WTC11 (cell line): ENCODE results near the gene KCNIP3. TPM values are rescaled to one million over a fixed set of nuclear protein-coding genes. Genes with fewer than 3 reads are reported as not detected.

ENCODE experiments used
- ATAC-seq: fragments of 200-7000 bp; cut with Tn5 transposase; 2 replicates; pipeline ENCODE4 v1.10.0; 2021; ENCODE audit warnings: mild to moderate bottlenecking, moderate library complexity
- CTCF ChIA-PET: fragments of 300-600 bp; sonication (Branson Sonifier 250); formaldehyde crosslinking; loops from one replicate; lab custom pipeline; 2021; ENCODE audit warnings: antibody characterized with exemption; lab: Charles Lee
- POLR2A ChIA-PET: fragments of 350-600 bp; sonication (Branson Sonifier 250); formaldehyde crosslinking; loops from one replicate; lab custom pipeline; 2021; ENCODE audit warnings: antibody characterized with exemption; lab: Charles Lee
- DNase-seq: peaks from one replicate; pipeline ENCODE4 v3.0.0; 2021; ENCODE audit warnings: low spot score
- H3K27ac Mint-ChIP-seq: 2 replicates; pipeline ENCODE4 v1.8.0; 2021; ENCODE audit warnings: mixed read lengths
- H3K27me3 Mint-ChIP-seq: 2 replicates; pipeline ENCODE4 v1.8.0; 2021; ENCODE audit warnings: low read depth, mild to moderate bottlenecking, moderate library complexity, mixed read lengths
- H3K36me3 Mint-ChIP-seq: 2 replicates; pipeline ENCODE4 v1.8.0; 2021; ENCODE audit warnings: mixed read lengths
- H3K4me1 Mint-ChIP-seq: 2 replicates; pipeline ENCODE4 v1.8.0; 2022; ENCODE audit warnings: mixed read lengths
- H3K4me3 Mint-ChIP-seq: 2 replicates; pipeline ENCODE4 v1.8.0; 2021; ENCODE audit warnings: mild to moderate bottlenecking, moderate library complexity, mixed read lengths
- H3K9me3 Mint-ChIP-seq: 2 replicates; pipeline ENCODE4 v1.8.0; 2021; ENCODE audit warnings: mixed read lengths
- ELF4 ChIP-seq: sonication (generic); formaldehyde crosslinking; IDR thresholded peaks from 2 replicates; pipeline ENCODE4 v1.8.1; 2022; ENCODE audit warnings: low read depth, mild to moderate bottlenecking, moderate library complexity, missing genetic modification reagents
- ETV6 ChIP-seq: sonication (generic); formaldehyde crosslinking; IDR thresholded peaks from 2 replicates; pipeline ENCODE4 v1.8.1; 2022; ENCODE audit warnings: mild to moderate bottlenecking, missing genetic modification reagents
- GTF2I ChIP-seq: fragments of 250-450 bp; sonication (Bioruptor Pico); conservative IDR thresholded peaks from 2 replicates; pipeline ENCODE4 v1.4.0; 2021; ENCODE audit warnings: mild to moderate bottlenecking
- MAX ChIP-seq: sonication (generic); formaldehyde crosslinking; IDR thresholded peaks from 2 replicates; pipeline ENCODE4 v1.8.0; 2022; ENCODE audit warnings: mild to moderate bottlenecking, missing genetic modification reagents
- NFATC4 ChIP-seq: fragments of 250-450 bp; sonication (Bioruptor Pico); IDR thresholded peaks from 2 replicates; pipeline ENCODE4 v1.9.0; 2021; ENCODE audit warnings: mild to moderate bottlenecking
- OVOL2 ChIP-seq: fragments of 250-450 bp; sonication (Bioruptor Pico); IDR thresholded peaks from 2 replicates; pipeline ENCODE4 v1.9.0; 2021; ENCODE audit warnings: mild to moderate bottlenecking, borderline replicate concordance
- SOX15 ChIP-seq: fragments of 250-450 bp; sonication (Bioruptor Pico); IDR thresholded peaks from 2 replicates; pipeline ENCODE4 v1.9.0; 2021; ENCODE audit warnings: mild to moderate bottlenecking
- TCF7 ChIP-seq: sonication (generic); formaldehyde crosslinking; IDR thresholded peaks from 2 replicates; pipeline ENCODE4 v1.8.0; 2022; ENCODE audit warnings: mild to moderate bottlenecking, low read depth, missing genetic modification reagents, moderate library complexity
- TEAD1 ChIP-seq: sonication (generic); formaldehyde crosslinking; IDR thresholded peaks from 2 replicates; pipeline ENCODE4 v1.8.0; 2022; ENCODE audit warnings: mild to moderate bottlenecking, missing genetic modification reagents
- TEAD4 ChIP-seq: sonication (generic); formaldehyde crosslinking; IDR thresholded peaks from 2 replicates; pipeline ENCODE4 v1.8.0; 2022; ENCODE audit warnings: mild to moderate bottlenecking, missing genetic modification reagents
- ZNF219 ChIP-seq: sonication (generic); formaldehyde crosslinking; IDR thresholded peaks from 2 replicates; pipeline ENCODE4 v1.8.0; 2023; ENCODE audit warnings: missing genetic modification reagents, mild to moderate bottlenecking, borderline replicate concordance
- ZNF317 ChIP-seq: sonication (generic); formaldehyde crosslinking; IDR thresholded peaks from 2 replicates; pipeline ENCODE4 v1.8.1; 2023; ENCODE audit warnings: low read depth, mild to moderate bottlenecking, moderate library complexity, missing genetic modification reagents, borderline replicate concordance
- ZNF416 ChIP-seq: fragments of 250-450 bp; sonication (Bioruptor Pico); IDR thresholded peaks from 2 replicates; pipeline ENCODE4 v1.9.0; 2021; ENCODE audit warnings: mild to moderate bottlenecking, inconsistent platforms
- ZNF425 ChIP-seq: fragments of 250-450 bp; sonication (Bioruptor Pico); conservative IDR thresholded peaks from 2 replicates; pipeline ENCODE4 v1.9.0; 2021; ENCODE audit warnings: mild to moderate bottlenecking
- ZSCAN18 ChIP-seq: fragments of 250-450 bp; sonication (Bioruptor Pico); IDR thresholded peaks from 2 replicates; pipeline ENCODE4 v2.1.2; 2022; ENCODE audit warnings: mild to moderate bottlenecking, moderate library complexity
- total RNA-seq: library from RNA; stranded (reverse); gene quantifications from 3 replicates; pipeline ENCODE4 v1.2.3, GENCODE V29; 2021
- TF ChIP-seq, protein P1 (sequence below): sonication (generic); formaldehyde crosslinking; IDR thresholded peaks from 2 replicates; pipeline ENCODE4 v1.8.0; 2022; ENCODE audit warnings: mild to moderate bottlenecking, missing genetic modification reagents
- TF ChIP-seq, protein P2 (sequence below): sonication (generic); formaldehyde crosslinking; IDR thresholded peaks from 2 replicates; pipeline ENCODE4 v1.8.0; 2022; ENCODE audit warnings: missing genetic modification reagents
- TF ChIP-seq, protein P3 (sequence below): fragments of 250-450 bp; sonication (Bioruptor Pico); IDR thresholded peaks from 2 replicates; pipeline ENCODE4 v1.9.0; 2021; ENCODE audit warnings: mild to moderate bottlenecking, borderline replicate concordance
- TF ChIP-seq, protein P4 (sequence below): sonication (generic); formaldehyde crosslinking; IDR thresholded peaks from 2 replicates; pipeline ENCODE4 v1.8.1; 2023; ENCODE audit warnings: mild to moderate bottlenecking, missing genetic modification reagents
- TF ChIP-seq, protein P5 (sequence below): sonication (generic); formaldehyde crosslinking; IDR thresholded peaks from 2 replicates; pipeline ENCODE4 v1.8.1; 2022; ENCODE audit warnings: mild to moderate bottlenecking, missing genetic modification reagents, moderate library complexity, borderline replicate concordance

KCNIP3 gene
- total RNA-seq, 1 experiment from 2014 or later = 2.1 TPM

DNA sequence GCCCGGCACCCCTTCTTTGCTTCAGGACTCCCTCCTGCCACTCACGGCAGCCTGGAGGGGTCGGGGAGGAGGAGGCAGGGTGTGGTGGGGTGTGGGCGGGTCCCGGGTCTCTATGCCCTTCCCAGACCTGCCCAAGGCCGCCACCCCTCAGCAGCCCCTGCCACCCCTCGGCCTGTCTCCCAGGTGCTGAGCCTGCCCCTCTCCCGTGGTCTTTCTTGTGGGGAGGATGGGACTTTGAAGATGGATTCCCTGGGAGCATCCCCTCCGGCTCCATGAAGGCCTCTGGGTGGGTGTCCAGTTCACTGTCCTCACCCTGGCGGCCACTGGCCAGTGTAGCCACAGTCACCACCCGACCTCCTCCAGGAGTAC lies 23.2 kb downstream of the KCNIP3 start:
- Mint-ChIP-seq H3K4me3 (no peak overlapping the region), H3K27ac (no peak overlapping the region), H3K27me3 (no peaks in the 10 kb centered on the region), H3K4me1 (no peaks in the 10 kb centered on the region), H3K9me3 (no peaks in the 10 kb centered on the region), H3K36me3 (no peaks in the 10 kb centered on the region)
- CTCF ChIA-PET = interaction anchor here (1.1 to 1.5 kb wide), 2 partner anchors 7 to 43 kb away, joined by 3 read pairs; no protein-coding TSS in a partner anchor
- DNase-seq = no peak
- TF ChIP-seq ZNF416 (CRISPR knock-in tag) = no peak
- TF ChIP-seq GTF2I (CRISPR knock-in tag) = no peak
- no peak for TF ChIP-seq TEAD4 (CRISPR knock-in tag)
- no peak for TF ChIP-seq ETV6 (CRISPR knock-in tag)
- TF ChIP-seq OVOL2 (CRISPR knock-in tag) = no peak
- TF ChIP-seq ZSCAN18 (CRISPR knock-in tag) = no peak
- TF ChIP-seq NFATC4 (CRISPR knock-in tag) = no peak
- no peak for TF ChIP-seq TCF7 (CRISPR knock-in tag)
- no peak for TF ChIP-seq MAX (CRISPR knock-in tag)
- TF ChIP-seq, protein P1, sequence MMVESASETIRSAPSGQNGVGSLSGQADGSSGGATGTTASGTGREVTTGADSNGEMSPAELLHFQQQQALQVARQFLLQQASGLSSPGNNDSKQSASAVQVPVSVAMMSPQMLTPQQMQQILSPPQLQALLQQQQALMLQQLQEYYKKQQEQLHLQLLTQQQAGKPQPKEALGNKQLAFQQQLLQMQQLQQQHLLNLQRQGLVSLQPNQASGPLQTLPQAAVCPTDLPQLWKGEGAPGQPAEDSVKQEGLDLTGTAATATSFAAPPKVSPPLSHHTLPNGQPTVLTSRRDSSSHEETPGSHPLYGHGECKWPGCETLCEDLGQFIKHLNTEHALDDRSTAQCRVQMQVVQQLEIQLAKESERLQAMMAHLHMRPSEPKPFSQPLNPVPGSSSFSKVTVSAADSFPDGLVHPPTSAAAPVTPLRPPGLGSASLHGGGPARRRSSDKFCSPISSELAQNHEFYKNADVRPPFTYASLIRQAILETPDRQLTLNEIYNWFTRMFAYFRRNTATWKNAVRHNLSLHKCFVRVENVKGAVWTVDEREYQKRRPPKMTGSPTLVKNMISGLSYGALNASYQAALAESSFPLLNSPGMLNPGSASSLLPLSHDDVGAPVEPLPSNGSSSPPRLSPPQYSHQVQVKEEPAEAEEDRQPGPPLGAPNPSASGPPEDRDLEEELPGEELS = no peak
- no peak for TF ChIP-seq ZNF317 (CRISPR knock-in tag)
- no peak for TF ChIP-seq TEAD1
- TF ChIP-seq, protein P2, sequence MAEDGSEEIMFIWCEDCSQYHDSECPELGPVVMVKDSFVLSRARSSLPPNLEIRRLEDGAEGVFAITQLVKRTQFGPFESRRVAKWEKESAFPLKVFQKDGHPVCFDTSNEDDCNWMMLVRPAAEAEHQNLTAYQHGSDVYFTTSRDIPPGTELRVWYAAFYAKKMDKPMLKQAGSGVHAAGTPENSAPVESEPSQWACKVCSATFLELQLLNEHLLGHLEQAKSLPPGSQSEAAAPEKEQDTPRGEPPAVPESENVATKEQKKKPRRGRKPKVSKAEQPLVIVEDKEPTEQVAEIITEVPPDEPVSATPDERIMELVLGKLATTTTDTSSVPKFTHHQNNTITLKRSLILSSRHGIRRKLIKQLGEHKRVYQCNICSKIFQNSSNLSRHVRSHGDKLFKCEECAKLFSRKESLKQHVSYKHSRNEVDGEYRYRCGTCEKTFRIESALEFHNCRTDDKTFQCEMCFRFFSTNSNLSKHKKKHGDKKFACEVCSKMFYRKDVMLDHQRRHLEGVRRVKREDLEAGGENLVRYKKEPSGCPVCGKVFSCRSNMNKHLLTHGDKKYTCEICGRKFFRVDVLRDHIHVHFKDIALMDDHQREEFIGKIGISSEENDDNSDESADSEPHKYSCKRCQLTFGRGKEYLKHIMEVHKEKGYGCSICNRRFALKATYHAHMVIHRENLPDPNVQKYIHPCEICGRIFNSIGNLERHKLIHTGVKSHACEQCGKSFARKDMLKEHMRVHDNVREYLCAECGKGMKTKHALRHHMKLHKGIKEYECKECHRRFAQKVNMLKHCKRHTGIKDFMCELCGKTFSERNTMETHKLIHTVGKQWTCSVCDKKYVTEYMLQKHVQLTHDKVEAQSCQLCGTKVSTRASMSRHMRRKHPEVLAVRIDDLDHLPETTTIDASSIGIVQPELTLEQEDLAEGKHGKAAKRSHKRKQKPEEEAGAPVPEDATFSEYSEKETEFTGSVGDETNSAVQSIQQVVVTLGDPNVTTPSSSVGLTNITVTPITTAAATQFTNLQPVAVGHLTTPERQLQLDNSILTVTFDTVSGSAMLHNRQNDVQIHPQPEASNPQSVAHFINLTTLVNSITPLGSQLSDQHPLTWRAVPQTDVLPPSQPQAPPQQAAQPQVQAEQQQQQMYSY (CRISPR knock-in tag) = no peak
- TF ChIP-seq, protein P3, sequence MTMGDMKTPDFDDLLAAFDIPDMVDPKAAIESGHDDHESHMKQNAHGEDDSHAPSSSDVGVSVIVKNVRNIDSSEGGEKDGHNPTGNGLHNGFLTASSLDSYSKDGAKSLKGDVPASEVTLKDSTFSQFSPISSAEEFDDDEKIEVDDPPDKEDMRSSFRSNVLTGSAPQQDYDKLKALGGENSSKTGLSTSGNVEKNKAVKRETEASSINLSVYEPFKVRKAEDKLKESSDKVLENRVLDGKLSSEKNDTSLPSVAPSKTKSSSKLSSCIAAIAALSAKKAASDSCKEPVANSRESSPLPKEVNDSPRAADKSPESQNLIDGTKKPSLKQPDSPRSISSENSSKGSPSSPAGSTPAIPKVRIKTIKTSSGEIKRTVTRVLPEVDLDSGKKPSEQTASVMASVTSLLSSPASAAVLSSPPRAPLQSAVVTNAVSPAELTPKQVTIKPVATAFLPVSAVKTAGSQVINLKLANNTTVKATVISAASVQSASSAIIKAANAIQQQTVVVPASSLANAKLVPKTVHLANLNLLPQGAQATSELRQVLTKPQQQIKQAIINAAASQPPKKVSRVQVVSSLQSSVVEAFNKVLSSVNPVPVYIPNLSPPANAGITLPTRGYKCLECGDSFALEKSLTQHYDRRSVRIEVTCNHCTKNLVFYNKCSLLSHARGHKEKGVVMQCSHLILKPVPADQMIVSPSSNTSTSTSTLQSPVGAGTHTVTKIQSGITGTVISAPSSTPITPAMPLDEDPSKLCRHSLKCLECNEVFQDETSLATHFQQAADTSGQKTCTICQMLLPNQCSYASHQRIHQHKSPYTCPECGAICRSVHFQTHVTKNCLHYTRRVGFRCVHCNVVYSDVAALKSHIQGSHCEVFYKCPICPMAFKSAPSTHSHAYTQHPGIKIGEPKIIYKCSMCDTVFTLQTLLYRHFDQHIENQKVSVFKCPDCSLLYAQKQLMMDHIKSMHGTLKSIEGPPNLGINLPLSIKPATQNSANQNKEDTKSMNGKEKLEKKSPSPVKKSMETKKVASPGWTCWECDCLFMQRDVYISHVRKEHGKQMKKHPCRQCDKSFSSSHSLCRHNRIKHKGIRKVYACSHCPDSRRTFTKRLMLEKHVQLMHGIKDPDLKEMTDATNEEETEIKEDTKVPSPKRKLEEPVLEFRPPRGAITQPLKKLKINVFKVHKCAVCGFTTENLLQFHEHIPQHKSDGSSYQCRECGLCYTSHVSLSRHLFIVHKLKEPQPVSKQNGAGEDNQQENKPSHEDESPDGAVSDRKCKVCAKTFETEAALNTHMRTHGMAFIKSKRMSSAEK (CRISPR knock-in tag) = no peak
- no peak for TF ChIP-seq SOX15
- TF ChIP-seq, protein P4, sequence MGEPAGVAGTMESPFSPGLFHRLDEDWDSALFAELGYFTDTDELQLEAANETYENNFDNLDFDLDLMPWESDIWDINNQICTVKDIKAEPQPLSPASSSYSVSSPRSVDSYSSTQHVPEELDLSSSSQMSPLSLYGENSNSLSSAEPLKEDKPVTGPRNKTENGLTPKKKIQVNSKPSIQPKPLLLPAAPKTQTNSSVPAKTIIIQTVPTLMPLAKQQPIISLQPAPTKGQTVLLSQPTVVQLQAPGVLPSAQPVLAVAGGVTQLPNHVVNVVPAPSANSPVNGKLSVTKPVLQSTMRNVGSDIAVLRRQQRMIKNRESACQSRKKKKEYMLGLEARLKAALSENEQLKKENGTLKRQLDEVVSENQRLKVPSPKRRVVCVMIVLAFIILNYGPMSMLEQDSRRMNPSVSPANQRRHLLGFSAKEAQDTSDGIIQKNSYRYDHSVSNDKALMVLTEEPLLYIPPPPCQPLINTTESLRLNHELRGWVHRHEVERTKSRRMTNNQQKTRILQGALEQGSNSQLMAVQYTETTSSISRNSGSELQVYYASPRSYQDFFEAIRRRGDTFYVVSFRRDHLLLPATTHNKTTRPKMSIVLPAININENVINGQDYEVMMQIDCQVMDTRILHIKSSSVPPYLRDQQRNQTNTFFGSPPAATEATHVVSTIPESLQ = no peak
- TF ChIP-seq ELF4 (CRISPR knock-in tag) = no peak
- TF ChIP-seq, protein P5, sequence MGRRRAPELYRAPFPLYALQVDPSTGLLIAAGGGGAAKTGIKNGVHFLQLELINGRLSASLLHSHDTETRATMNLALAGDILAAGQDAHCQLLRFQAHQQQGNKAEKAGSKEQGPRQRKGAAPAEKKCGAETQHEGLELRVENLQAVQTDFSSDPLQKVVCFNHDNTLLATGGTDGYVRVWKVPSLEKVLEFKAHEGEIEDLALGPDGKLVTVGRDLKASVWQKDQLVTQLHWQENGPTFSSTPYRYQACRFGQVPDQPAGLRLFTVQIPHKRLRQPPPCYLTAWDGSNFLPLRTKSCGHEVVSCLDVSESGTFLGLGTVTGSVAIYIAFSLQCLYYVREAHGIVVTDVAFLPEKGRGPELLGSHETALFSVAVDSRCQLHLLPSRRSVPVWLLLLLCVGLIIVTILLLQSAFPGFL (CRISPR knock-in tag) = no peak
- TF ChIP-seq ZNF219 (CRISPR knock-in tag) = no peak
- no peak for TF ChIP-seq ZNF425
- POLR2A ChIA-PET = no interaction called here
- ATAC-seq = no peak
